ENCODE measurements around the gene FGA. TPM values are rescaled to one million over a fixed set of nuclear protein-coding genes. Genes with fewer than 3 reads are reported as not detected.

Gene FGA
- total RNA-seq, 1 experiment from 2014 or later: not detected

DNA sequence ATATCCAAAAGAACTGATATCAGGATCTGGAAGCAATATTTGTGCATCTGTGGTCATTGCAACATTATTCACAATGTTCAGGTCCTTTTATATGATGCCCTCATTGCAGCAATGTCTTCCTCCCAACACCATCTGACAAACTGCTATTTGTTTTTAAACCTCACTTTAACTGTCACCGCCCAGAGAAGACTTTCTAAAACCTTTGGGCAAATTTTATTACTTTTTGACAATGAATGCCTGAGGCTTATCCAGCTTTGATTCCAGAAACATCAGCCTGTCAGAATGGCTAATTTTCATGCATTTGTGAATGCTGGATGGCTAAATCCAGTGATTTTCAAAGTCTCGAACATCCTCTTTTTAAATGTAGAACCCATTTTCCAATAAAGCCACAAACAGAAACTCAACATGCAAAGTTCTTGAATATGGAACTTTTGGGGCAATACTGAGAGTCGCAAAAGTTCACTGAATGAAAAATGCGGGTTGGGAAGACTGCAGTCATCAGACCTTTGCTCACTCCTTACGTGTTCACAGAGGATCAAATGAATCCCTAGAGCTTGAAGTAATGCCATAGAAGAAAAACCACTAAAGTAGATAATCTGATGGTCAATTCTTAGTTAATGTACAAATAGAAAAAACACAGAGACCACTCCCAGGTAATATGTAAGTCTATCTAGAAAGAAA is 17.2 kb downstream of the FGA start:
- Histone ChIP-seq H3K27ac (ENCODE audit: low read length) (no peak overlapping the region), H3K9me3 (ENCODE audit: low read length) (no peaks in the 10 kb centered on the region), H3K79me2 (ENCODE audit: low read length) (no peaks in the 10 kb centered on the region), H3K4me3 (ENCODE audit: low read length) (no peak overlapping the region), H3K9ac (ENCODE audit: low read length) (no peak overlapping the region), H3K36me3 (ENCODE audit: low read depth, low read length) (no peaks in the 10 kb centered on the region), H4K20me1 (ENCODE audit: low read length) (no peaks in the 10 kb centered on the region), H3K4me2 (ENCODE audit: low read length) (no peak overlapping the region), H3K4me1 (ENCODE audit: insufficient read depth, low read length) (peaks cover 17% of the 10 kb centered on the region), H2AFZ (ENCODE audit: low read length) (no peak overlapping the region), H3K9me2 (replicated peaks; ENCODE audit: low read length) (no peaks in the 10 kb centered on the region), H3F3A (ENCODE audit: low read length, unreplicated experiment) (no peaks in the 10 kb centered on the region), H3K27me3 (ENCODE audit: low read length) (no peaks in the 10 kb centered on the region)
- intact Hi-C loops (cut with micrococcal nuclease): no loop called here
- BruUV-seq (replicated peaks): no TSS peak
- CTCF ChIA-PET: no interaction called here
- TF ChIP-seq, protein P1, sequence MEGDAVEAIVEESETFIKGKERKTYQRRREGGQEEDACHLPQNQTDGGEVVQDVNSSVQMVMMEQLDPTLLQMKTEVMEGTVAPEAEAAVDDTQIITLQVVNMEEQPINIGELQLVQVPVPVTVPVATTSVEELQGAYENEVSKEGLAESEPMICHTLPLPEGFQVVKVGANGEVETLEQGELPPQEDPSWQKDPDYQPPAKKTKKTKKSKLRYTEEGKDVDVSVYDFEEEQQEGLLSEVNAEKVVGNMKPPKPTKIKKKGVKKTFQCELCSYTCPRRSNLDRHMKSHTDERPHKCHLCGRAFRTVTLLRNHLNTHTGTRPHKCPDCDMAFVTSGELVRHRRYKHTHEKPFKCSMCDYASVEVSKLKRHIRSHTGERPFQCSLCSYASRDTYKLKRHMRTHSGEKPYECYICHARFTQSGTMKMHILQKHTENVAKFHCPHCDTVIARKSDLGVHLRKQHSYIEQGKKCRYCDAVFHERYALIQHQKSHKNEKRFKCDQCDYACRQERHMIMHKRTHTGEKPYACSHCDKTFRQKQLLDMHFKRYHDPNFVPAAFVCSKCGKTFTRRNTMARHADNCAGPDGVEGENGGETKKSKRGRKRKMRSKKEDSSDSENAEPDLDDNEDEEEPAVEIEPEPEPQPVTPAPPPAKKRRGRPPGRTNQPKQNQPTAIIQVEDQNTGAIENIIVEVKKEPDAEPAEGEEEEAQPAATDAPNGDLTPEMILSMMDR (conservative IDR thresholded peaks at IDR 0.05; ENCODE audit: low read depth, low read length): no peak
- TF ChIP-seq EZH2phosphoT487 (IDR thresholded peaks at IDR 0.05; ENCODE audit: borderline replicate concordance, low read length): no peak
- no peak for TF ChIP-seq EZH2 (IDR thresholded peaks at IDR 0.05; ENCODE audit: low read length, unreplicated experiment)
- no peak for ATAC-seq
- POLR2A ChIA-PET (ENCODE audit: unreplicated experiment): no interaction called here
- DNase-seq: no peak

DNA sequence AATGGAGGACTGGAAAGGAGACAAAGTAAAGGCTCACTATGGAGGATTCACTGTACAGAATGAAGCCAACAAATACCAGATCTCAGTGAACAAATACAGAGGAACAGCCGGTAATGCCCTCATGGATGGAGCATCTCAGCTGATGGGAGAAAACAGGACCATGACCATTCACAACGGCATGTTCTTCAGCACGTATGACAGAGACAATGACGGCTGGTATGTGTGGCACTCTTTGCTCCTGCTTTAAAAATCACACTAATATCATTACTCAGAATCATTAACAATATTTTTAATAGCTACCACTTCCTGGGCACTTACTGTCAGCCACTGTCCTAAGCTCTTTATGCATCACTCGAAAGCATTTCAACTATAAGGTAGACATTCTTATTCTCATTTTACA is 21.0 kb downstream of the FGA start:
- no peaks in the 10 kb centered on the region for H3K79me2 ChIP-seq (ENCODE audit: low read length)
- H3K27ac ChIP-seq (ENCODE audit: low read length): peak overlapping the region; percentile 47
- H3F3A ChIP-seq (ENCODE audit: low read length, unreplicated experiment): no peaks in the 10 kb centered on the region
- H3K9me2 ChIP-seq (replicated peaks; ENCODE audit: low read length): no peaks in the 10 kb centered on the region
- H4K20me1 ChIP-seq (ENCODE audit: low read length): no peaks in the 10 kb centered on the region
- intact Hi-C loops (cut with micrococcal nuclease): no loop called here
- H3K9ac ChIP-seq (ENCODE audit: low read length): no peak overlapping the region
- ChIA-PET POLR2A (ENCODE audit: unreplicated experiment) (no interaction called here), CTCF (interaction anchor here (0.6 kb wide), 1 partner anchor 49 kb away, joined by 3 read pairs; no protein-coding TSS in a partner anchor)
- TF ChIP-seq, protein P1 (conservative IDR thresholded peaks at IDR 0.05; ENCODE audit: low read depth, low read length): no peak
- TF ChIP-seq EZH2phosphoT487 (IDR thresholded peaks at IDR 0.05; ENCODE audit: borderline replicate concordance, low read length) (no peak), EZH2 (IDR thresholded peaks at IDR 0.05; ENCODE audit: low read length, unreplicated experiment) (no peak)
- no peaks in the 10 kb centered on the region for H3K9me3 ChIP-seq (ENCODE audit: low read length)
- H3K4me3 ChIP-seq (ENCODE audit: low read length): no peak overlapping the region
- no peak overlapping the region for H2AFZ ChIP-seq (ENCODE audit: low read length)
- no peak for DNase-seq
- BruUV-seq (replicated peaks): no TSS peak
- H3K27me3 ChIP-seq (ENCODE audit: low read length): no peaks in the 10 kb centered on the region
- H3K36me3 ChIP-seq (ENCODE audit: low read depth, low read length): no peaks in the 10 kb centered on the region
- H3K4me1 ChIP-seq (ENCODE audit: insufficient read depth, low read length): peaks cover 52% of the 10 kb centered on the region
- 0 out of 2 replicates have a peak overlapping the region, but pooled peaks have one; percentile 49 for H3K4me2 ChIP-seq (ENCODE audit: low read length)
- no peak for ATAC-seq

- Histone ChIP-seq H2AFZ (ENCODE audit: low read length) (no peak overlapping the region), H4K20me1 (ENCODE audit: low read length) (no peaks in the 10 kb centered on the region), H3K4me3 (ENCODE audit: low read length) (no peak overlapping the region), H3K79me2 (ENCODE audit: low read length) (no peaks in the 10 kb centered on the region), H3K9ac (ENCODE audit: low read length) (no peak overlapping the region), H3K4me1 (ENCODE audit: insufficient read depth, low read length) (peaks cover 54% of the 10 kb centered on the region), H3K27me3 (ENCODE audit: low read length) (no peaks in the 10 kb centered on the region), H3K9me2 (replicated peaks; ENCODE audit: low read length) (no peaks in the 10 kb centered on the region), H3K27ac (ENCODE audit: low read length) (peak overlapping the region; percentile 47), H3K36me3 (ENCODE audit: low read depth, low read length) (no peaks in the 10 kb centered on the region), H3F3A (ENCODE audit: low read length, unreplicated experiment) (no peaks in the 10 kb centered on the region), H3K4me2 (ENCODE audit: low read length) (peak overlapping the region; percentile 49; the same call in 1 of the 2 replicates), H3K9me3 (ENCODE audit: low read length) (no peaks in the 10 kb centered on the region)
- ChIA-PET CTCF (no interaction called here), POLR2A (ENCODE audit: unreplicated experiment) (no interaction called here)
- ATAC-seq (peak; percentile 68), DNase-seq (peak; percentile 80)
- TF ChIP-seq, protein P1 (conservative IDR thresholded peaks at IDR 0.05; ENCODE audit: low read depth, low read length): no peak
- TF ChIP-seq EZH2 (IDR thresholded peaks at IDR 0.05; ENCODE audit: low read length, unreplicated experiment) (no peak), EZH2phosphoT487 (IDR thresholded peaks at IDR 0.05; ENCODE audit: borderline replicate concordance, low read length) (no peak)
- intact Hi-C loops (cut with micrococcal nuclease): no loop called here
- no TSS peak for BruUV-seq (replicated peaks)
Measured at GRCh38 chr4:154569028-154569427, 21.5 kb downstream of the FGA start.

All from PC-3 (cell line).